HepG2 (cell line): ENCODE data around the gene IDH3G. TPM values are rescaled to one million over a fixed set of nuclear protein-coding genes. Genes with fewer than 3 reads are reported as not detected.

Experiments used
- ATAC-seq: fragments of 200-7000 bp; cut with Tn5 transposase; 3 replicates; pipeline ENCODE4 v1.9.1; 2020; ENCODE audit warnings: mild to moderate bottlenecking, moderate library complexity
- BruUV-seq: library from RNA; stranded (reverse); fragments of 400-500 nt; replicated peaks from 2 replicates; lab custom pipeline; 2021; lab: Mats Ljungman, UMichigan
- CTCF ChIA-PET: fragments of 300-600 bp; formaldehyde crosslinking; extraction: SDS; loops from one replicate; lab custom pipeline; 2021; ENCODE audit warnings: low total read pairs, inconsistent platforms, low intra/inter-chr PET ratio; lab: Yijun Ruan, JAX
- POLR2A ChIA-PET: fragments of 350-600 bp; sonication (Branson Sonifier 250); formaldehyde crosslinking; loops from one replicate; lab custom pipeline; 2020; ENCODE audit warnings: antibody characterized with exemption, inconsistent platforms; lab: Yijun Ruan, JAX
- DNase-seq: peaks from one replicate; pipeline ENCODE4 v3.0.0-alpha.2; 2015; ENCODE audit warnings: low spot score
- FAIRE-seq: peaks from 3 replicates; lab custom pipeline; 2011; peaks lifted over from hg19 to GRCh38; lab: Jason Lieb, UNC
- H2AFZ ChIP-seq: one replicate; pipeline ENCODE4 v1.6.1; 2011; ENCODE audit warnings: low read length, inconsistent platforms
- H3K27ac ChIP-seq: fragments of 300-600 bp; 3 replicates; pipeline ENCODE4 v1.8.0; 2011; ENCODE audit warnings: mixed run types, mild to moderate bottlenecking, mixed read lengths, low read length, inconsistent platforms; ENCODE audit not compliant: insufficient read depth; ENCODE audit errors: extremely low read length
- H3K27me3 ChIP-seq, 2 experiments: fragments of 200-600 bp in 1 of 2; 2 replicates in 1 of 2; 3 replicates in 1 of 2; pipeline versions ENCODE4 v1.6.0 to v1.8.0; 2011; ENCODE audit warnings: low read length in 2 of 2, mild to moderate bottlenecking in 2 of 2, moderate library complexity in 2 of 2, inconsistent platforms in 1 of 2; ENCODE audit not compliant: insufficient read depth in 2 of 2, control insufficient read depth in 1 of 2
- H3K36me3 ChIP-seq, 2 experiments: fragments of 200-600 bp in 1 of 2; replicated peaks in 1 of 2; 2 replicates in 1 of 2; 3 replicates in 1 of 2; pipeline versions ENCODE4 v1.5.1 to v1.8.0; 2011; ENCODE audit warnings: low read length in 2 of 2, inconsistent platforms in 1 of 2; ENCODE audit not compliant: insufficient read depth in 2 of 2, control insufficient read depth in 1 of 2
- H3K4me1 ChIP-seq: 2 replicates; pipeline ENCODE4 v1.5.1; 2012; ENCODE audit warnings: low read length, inconsistent platforms; ENCODE audit not compliant: insufficient read depth
- H3K4me2 ChIP-seq: 2 replicates; pipeline ENCODE4 v1.6.0; 2011; ENCODE audit warnings: low read depth, low read length, inconsistent platforms
- H3K4me3 ChIP-seq, 3 experiments: fragments of 200-600 bp in 1 of 3; sonication (generic), shearing (Covaris generic) in 1 of 3; replicated peaks in 1 of 3; 2 replicates each; pipeline ENCODE4 v1.5.1; 2011 to 2016; ENCODE audit warnings: low read length in 3 of 3, inconsistent platforms in 2 of 3, low read depth in 2 of 3, mild to moderate bottlenecking in 2 of 3, control low read depth in 1 of 3, mixed read lengths in 1 of 3; ENCODE audit not compliant: insufficient read depth in 1 of 3
- H3K79me2 ChIP-seq: one replicate; pipeline ENCODE4 v1.6.1; 2011; ENCODE audit warnings: low read length, inconsistent platforms; ENCODE audit not compliant: insufficient read depth
- H3K9ac ChIP-seq: 2 replicates; pipeline ENCODE4 v1.6.0; 2011; ENCODE audit warnings: mild to moderate bottlenecking, low read depth, low read length, inconsistent platforms; ENCODE audit not compliant: insufficient read depth
- H3K9me3 ChIP-seq: 2 replicates; pipeline ENCODE4 v1.5.1; 2012; ENCODE audit warnings: mild to moderate bottlenecking, low read length
- H4K20me1 ChIP-seq: 2 replicates; pipeline ENCODE4 v1.6.0; 2011; ENCODE audit warnings: inconsistent platforms, mild to moderate bottlenecking, low read length, moderate library complexity; ENCODE audit not compliant: insufficient read depth
- NFE2 ChIP-seq: sonication (generic); formaldehyde crosslinking; IDR thresholded peaks from 2 replicates; pipeline ENCODE4 v1.4.0; 2020; ENCODE audit warnings: missing genetic modification reagents
- NFE2L1 ChIP-seq: sonication (generic); formaldehyde crosslinking; IDR thresholded peaks from 2 replicates; pipeline ENCODE4 v1.4.0; 2020; ENCODE audit warnings: missing genetic modification reagents, mild to moderate bottlenecking, borderline replicate concordance
- NR2F2 ChIP-seq: IDR thresholded peaks from 2 replicates; pipeline ENCODE4 v1.6.1; 2012; ENCODE audit warnings: low read depth, inconsistent platforms, borderline replicate concordance
- RXRB ChIP-seq: IDR thresholded peaks from 2 replicates; pipeline ENCODE4 v1.6.1; 2016; ENCODE audit warnings: borderline replicate concordance, missing genetic modification reagents, missing compliant biosample characterization
- ZBTB8A ChIP-seq: sonication (generic); formaldehyde crosslinking; IDR thresholded peaks from 2 replicates; pipeline ENCODE4 v1.4.0; 2020; ENCODE audit warnings: mild to moderate bottlenecking, low read depth, missing genetic modification reagents, borderline replicate concordance
- ZKSCAN1 ChIP-seq: fragments of 150-350 bp; IDR thresholded peaks from 2 replicates; pipeline ENCODE4 v1.6.1; 2014; ENCODE audit warnings: low read length
- ZNF12 ChIP-seq: sonication (generic); formaldehyde crosslinking; IDR thresholded peaks from 2 replicates; pipeline ENCODE4 v1.5.0; 2020; ENCODE audit warnings: missing genetic modification reagents
- ZNF138 ChIP-seq: sonication (generic); formaldehyde crosslinking; IDR thresholded peaks from 2 replicates; pipeline ENCODE4 v1.5.0; 2020; ENCODE audit warnings: mild to moderate bottlenecking, low read depth, missing genetic modification reagents
- ZNF446 ChIP-seq: sonication (generic); formaldehyde crosslinking; IDR thresholded peaks from 2 replicates; pipeline ENCODE4 v1.5.0; 2020; ENCODE audit warnings: mild to moderate bottlenecking, missing genetic modification reagents
- ZNF770 ChIP-seq: sonication (generic); formaldehyde crosslinking; IDR thresholded peaks from 2 replicates; pipeline ENCODE4 v1.5.0; 2020; ENCODE audit warnings: mild to moderate bottlenecking, missing genetic modification reagents
- ZNF841 ChIP-seq: sonication (generic); formaldehyde crosslinking; IDR thresholded peaks from 2 replicates; pipeline ENCODE4 v1.8.1; 2023; ENCODE audit warnings: missing genetic modification reagents, borderline replicate concordance
- WGBS: methylation state at CpG from one replicate; pipeline ENCODE4 v1.1.6; 2017; ENCODE audit warnings: low lambda C conversion rate; 5-methylcytosine and 5-hydroxymethylcytosine counted together
- in situ Hi-C: cut with HindIII; loops from 2 replicates; pipeline ENCODE4 v1.10.0; 2017; ENCODE audit warnings: low pct_unique_long_range_greater_than_20kb; ENCODE audit not compliant: extremely low pct_ligation_motif_present
- intact Hi-C: fragments of 100-400 bp; cut with micrococcal nuclease; formaldehyde crosslinking; loops from one replicate; pipeline ENCODE4 v1.10.0; 2022; ENCODE audit not compliant: unreplicated experiment
- polyA plus RNA-seq, 8 experiments: library from polyadenylated mRNA; depleted of rRNA in 3 of 8; stranded (reverse) in 7 of 8; unstranded in 1 of 8; fragments of >200 nt; fragmentation: Illumina TruSeq in 4 of 8; extraction: Trizol in 4 of 8; gene quantifications; 2 replicates each; pipeline versions ENCODE4 v1.2.1 to v1.2.3, GENCODE V29; 2011 to 2016; ENCODE audit warnings: low read depth in 4 of 8, missing spikeins in 1 of 8, mixed read lengths in 1 of 8; ENCODE audit not compliant: insufficient read depth in 1 of 8
- total RNA-seq, 5 experiments: library from RNA; depleted of rRNA; stranded (reverse); fragments of >200 nt; fragmentation: Illumina TruSeq; extraction: Trizol; gene quantifications; 2 replicates each; pipeline ENCODE4 v1.2.3, GENCODE V29; 2016; ENCODE audit warnings: low read depth in 1 of 5
- TF ChIP-seq, protein P1 (sequence below): sonication (generic); formaldehyde crosslinking; IDR thresholded peaks from 2 replicates; pipeline ENCODE4 v1.5.0; 2020; ENCODE audit warnings: missing genetic modification reagents
- TF ChIP-seq, protein P2 (sequence below): sonication (generic); formaldehyde crosslinking; IDR thresholded peaks from 2 replicates; pipeline ENCODE4 v1.5.0; 2020; ENCODE audit warnings: missing genetic modification reagents
- TF ChIP-seq, protein P3 (sequence below): sonication (generic); formaldehyde crosslinking; IDR thresholded peaks from 2 replicates; pipeline ENCODE4 v1.9.0; 2021; ENCODE audit warnings: missing genetic modification reagents, borderline replicate concordance

Gene IDH3G
- total and polyA plus RNA-seq, 2 of the 13 experiments (the other 11 are each of a cell fraction or from before 2014, with no cell fraction given): 18.7 to 35.5 TPM

DNA sequence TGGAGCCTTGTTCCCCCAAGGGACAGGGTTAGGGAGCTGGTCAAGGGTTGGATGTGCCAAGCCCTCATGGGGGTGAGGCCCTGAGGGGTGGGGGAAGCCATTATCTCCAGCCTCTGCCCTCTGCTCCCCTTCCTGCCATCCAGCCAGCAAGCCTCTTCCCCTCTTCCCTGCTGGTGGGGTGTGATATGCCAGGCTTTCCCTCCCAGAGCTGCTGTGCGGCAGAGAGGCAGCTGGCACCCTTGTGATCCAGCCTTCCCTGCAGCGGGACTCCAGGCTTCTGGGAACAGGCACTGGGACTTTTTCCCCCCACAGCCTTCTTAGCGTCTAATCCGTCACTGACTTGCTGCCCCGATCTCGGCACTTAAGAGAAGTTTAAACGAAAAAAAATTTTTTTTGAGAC is 6.6 kb upstream of the IDH3G start:
- in situ Hi-C loops: no loop called here
- no peak for FAIRE-seq
- H3K27ac ChIP-seq: no peak overlapping the region
- no TSS peak for BruUV-seq
- H4K20me1 ChIP-seq: no peaks in the 10 kb centered on the region
- ChIA-PET POLR2A (no interaction called here), CTCF (no interaction called here)
- TF ChIP-seq ZNF770 (CRISPR knock-in tag) (no peak), ZNF138 (CRISPR knock-in tag) (no peak), NR2F2 (no peak), NFE2L1 (no peak), ZKSCAN1 (no peak), RXRB (CRISPR knock-in tag) (no peak), NFE2 (CRISPR knock-in tag) (no peak), ZNF12 (no peak), ZNF446 (no peak), ZBTB8A (CRISPR knock-in tag) (no peak), ZNF841 (CRISPR knock-in tag) (no peak)
- TF ChIP-seq, protein P1, sequence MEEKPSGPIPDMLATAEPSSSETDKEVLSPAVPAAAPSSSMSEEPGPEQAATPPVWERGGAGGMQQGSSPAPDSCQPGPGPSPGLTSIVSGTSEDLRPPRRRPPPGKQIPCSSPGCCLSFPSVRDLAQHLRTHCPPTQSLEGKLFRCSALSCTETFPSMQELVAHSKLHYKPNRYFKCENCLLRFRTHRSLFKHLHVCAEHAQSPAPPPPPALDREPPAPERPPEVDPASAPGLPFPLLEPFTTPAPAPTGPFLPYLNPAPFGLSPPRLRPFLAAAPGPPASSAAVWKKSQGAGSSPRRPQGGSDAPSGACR: no peak
- TF ChIP-seq, protein P2, sequence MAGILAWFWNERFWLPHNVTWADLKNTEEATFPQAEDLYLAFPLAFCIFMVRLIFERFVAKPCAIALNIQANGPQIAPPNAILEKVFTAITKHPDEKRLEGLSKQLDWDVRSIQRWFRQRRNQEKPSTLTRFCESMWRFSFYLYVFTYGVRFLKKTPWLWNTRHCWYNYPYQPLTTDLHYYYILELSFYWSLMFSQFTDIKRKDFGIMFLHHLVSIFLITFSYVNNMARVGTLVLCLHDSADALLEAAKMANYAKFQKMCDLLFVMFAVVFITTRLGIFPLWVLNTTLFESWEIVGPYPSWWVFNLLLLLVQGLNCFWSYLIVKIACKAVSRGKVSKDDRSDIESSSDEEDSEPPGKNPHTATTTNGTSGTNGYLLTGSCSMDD (CRISPR knock-in tag): no peak
- TF ChIP-seq, protein P3, sequence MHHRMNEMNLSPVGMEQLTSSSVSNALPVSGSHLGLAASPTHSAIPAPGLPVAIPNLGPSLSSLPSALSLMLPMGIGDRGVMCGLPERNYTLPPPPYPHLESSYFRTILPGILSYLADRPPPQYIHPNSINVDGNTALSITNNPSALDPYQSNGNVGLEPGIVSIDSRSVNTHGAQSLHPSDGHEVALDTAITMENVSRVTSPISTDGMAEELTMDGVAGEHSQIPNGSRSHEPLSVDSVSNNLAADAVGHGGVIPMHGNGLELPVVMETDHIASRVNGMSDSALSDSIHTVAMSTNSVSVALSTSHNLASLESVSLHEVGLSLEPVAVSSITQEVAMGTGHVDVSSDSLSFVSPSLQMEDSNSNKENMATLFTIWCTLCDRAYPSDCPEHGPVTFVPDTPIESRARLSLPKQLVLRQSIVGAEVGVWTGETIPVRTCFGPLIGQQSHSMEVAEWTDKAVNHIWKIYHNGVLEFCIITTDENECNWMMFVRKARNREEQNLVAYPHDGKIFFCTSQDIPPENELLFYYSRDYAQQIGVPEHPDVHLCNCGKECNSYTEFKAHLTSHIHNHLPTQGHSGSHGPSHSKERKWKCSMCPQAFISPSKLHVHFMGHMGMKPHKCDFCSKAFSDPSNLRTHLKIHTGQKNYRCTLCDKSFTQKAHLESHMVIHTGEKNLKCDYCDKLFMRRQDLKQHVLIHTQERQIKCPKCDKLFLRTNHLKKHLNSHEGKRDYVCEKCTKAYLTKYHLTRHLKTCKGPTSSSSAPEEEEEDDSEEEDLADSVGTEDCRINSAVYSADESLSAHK (CRISPR knock-in tag): no peak
- DNase-seq: no peak
- peaks cover under 1% of the 10 kb centered on the region for H3K79me2 ChIP-seq
- no peak overlapping the region for H3K4me2 ChIP-seq
- H3K4me3 ChIP-seq: no peak overlapping the region
- H3K27me3 ChIP-seq: peaks cover 2 to 14% of the 10 kb centered on the region in 2 experiments; a peak in 2 of 5 replicates
- H2AFZ ChIP-seq: no peak overlapping the region
- no peak for ATAC-seq
- WGBS: 57% methylated on average over 4 of the region's 7 CpGs
- peaks cover 0 to 2% of the 10 kb centered on the region in 2 experiments; a peak in 1 of 5 replicates for H3K36me3 ChIP-seq
- no peaks in the 10 kb centered on the region for H3K9me3 ChIP-seq
- H3K4me1 ChIP-seq: peaks cover 9% of the 10 kb centered on the region
- intact Hi-C loops: no loop called here
- no peak overlapping the region for H3K9ac ChIP-seq
